Lower lobe of right lung (tissue), 2 donors: ENCODE results near the gene GRIA4. TPM values are rescaled to one million over a fixed set of nuclear protein-coding genes. Genes with fewer than 3 reads are reported as not detected.

Source experiments
- ATAC-seq, 2 donors: fragments of 200-7000 bp; cut with Tn5 transposase; one replicate each; pipeline ENCODE4 v1.9.1; 2020 to 2022; ENCODE audit warnings: mild to moderate bottlenecking in 2 of 2, moderate library complexity in 2 of 2
- DNase-seq: peaks from one replicate; pipeline ENCODE4 v3.0.0-alpha.2; 2020
- H3K27ac ChIP-seq: fragments of 200-600 bp; one replicate; pipeline ENCODE4 v1.8.0; 2022
- H3K27me3 ChIP-seq: fragments of 200-600 bp; one replicate; pipeline ENCODE4 v1.8.0; 2022; ENCODE audit warnings: low read depth
- H3K36me3 ChIP-seq: fragments of 200-600 bp; one replicate; pipeline ENCODE4 v1.8.0; 2022; ENCODE audit warnings: mild to moderate bottlenecking
- H3K4me1 ChIP-seq: fragments of 200-600 bp; one replicate; pipeline ENCODE4 v1.8.0; 2022
- H3K4me3 ChIP-seq: fragments of 200-600 bp; one replicate; pipeline ENCODE4 v1.8.0; 2022; ENCODE audit warnings: mild to moderate bottlenecking
- H3K9me3 ChIP-seq: fragments of 200-600 bp; one replicate; pipeline ENCODE4 v1.8.0; 2022
- intact Hi-C: fragments of 100-400 bp; cut with DNase I; formaldehyde crosslinking; loops from one replicate; pipeline ENCODE4 v1.11.0; 2022
- total RNA-seq: library from RNA; stranded (reverse); fragmentation: NEBNext Ultra II Directional; extraction: Animal tissue kit (Norgen Biotek cat#: 25700); gene quantifications from one replicate; pipeline ENCODE4 v1.2.1, GENCODE V29; 2021
- TF ChIP-seq, protein P1 (sequence below): fragments of 200-600 bp; IDR thresholded peaks from one replicate; pipeline ENCODE4 v1.8.0; 2022; ENCODE audit warnings: antibody characterized with exemption, mild to moderate bottlenecking
- donor health status: DM: no; HTN: yes; CAD: no; lungs with severe emphysema.

GRIA4 gene
- total RNA-seq, 1 donor from 2014 or later, result not detected

DNA sequence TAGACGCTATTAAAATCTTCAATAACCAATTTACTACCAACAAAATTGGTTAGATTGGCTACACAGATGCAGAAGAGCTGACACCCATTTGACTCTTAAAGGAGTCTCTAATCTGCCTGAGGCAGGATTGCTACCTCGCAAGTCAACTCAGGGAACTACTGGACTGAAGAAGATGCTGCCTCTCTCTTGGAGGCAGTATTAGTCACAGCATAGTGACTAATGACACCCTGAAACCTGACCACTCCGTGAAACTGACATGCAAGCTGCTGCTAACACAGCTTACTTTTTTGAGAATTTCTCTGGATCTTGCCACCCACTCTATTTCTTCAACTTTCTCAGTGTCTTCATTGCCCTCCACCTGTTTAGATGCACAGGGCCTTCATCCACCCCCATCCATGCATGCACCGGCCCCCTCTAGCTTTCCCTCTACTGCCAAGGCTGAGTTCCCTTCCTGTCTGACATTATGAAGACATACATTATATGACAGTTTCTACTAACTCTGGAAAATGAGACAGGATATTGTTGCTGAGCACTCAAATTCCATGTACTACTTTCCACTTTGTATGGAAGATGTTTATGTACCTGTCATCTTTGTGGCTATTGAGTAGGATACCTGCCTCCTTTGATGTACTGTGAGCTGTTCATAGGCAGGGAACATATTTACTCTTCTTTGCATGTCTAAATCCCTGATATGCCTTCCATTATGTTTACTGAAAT, 229.0 kb downstream of the GRIA4 start:
- no peaks in the 10 kb centered on the region for H3K4me1 ChIP-seq
- no peak for DNase-seq
- no peaks in the 10 kb centered on the region for H3K36me3 ChIP-seq
- no peaks in the 10 kb centered on the region for H3K27me3 ChIP-seq
- intact Hi-C loops, result no loop called here
- TF ChIP-seq, protein P1, sequence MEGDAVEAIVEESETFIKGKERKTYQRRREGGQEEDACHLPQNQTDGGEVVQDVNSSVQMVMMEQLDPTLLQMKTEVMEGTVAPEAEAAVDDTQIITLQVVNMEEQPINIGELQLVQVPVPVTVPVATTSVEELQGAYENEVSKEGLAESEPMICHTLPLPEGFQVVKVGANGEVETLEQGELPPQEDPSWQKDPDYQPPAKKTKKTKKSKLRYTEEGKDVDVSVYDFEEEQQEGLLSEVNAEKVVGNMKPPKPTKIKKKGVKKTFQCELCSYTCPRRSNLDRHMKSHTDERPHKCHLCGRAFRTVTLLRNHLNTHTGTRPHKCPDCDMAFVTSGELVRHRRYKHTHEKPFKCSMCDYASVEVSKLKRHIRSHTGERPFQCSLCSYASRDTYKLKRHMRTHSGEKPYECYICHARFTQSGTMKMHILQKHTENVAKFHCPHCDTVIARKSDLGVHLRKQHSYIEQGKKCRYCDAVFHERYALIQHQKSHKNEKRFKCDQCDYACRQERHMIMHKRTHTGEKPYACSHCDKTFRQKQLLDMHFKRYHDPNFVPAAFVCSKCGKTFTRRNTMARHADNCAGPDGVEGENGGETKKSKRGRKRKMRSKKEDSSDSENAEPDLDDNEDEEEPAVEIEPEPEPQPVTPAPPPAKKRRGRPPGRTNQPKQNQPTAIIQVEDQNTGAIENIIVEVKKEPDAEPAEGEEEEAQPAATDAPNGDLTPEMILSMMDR, result no peak
- no peak overlapping the region for H3K4me3 ChIP-seq
- ATAC-seq, result no peak
- H3K27ac ChIP-seq, result no peak overlapping the region
- H3K9me3 ChIP-seq, result no peaks in the 10 kb centered on the region

DNA sequence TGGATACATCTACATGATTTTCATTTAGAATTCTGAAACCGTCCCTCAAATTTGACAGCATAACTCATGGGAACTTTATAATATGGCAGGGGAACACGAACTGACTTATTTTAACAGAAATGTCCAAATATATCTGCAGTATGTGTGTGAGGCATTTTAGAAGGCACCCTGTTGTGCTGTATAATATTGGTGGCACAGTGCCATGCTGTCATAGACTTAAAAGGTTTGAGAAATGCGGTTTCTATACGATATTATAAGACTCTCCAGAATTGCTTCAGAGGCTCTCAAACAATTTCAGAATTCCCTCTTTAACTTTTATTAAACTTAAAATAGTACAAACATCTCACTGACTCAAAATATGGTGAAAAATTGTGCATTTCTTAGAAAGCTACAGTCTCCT, 230.5 kb downstream of the GRIA4 start:
- Histone ChIP-seq H3K9me3 (no peaks in the 10 kb centered on the region), H3K27ac (no peak overlapping the region), H3K4me1 (no peaks in the 10 kb centered on the region), H3K27me3 (no peaks in the 10 kb centered on the region), H3K4me3 (no peak overlapping the region), H3K36me3 (no peaks in the 10 kb centered on the region)
- TF ChIP-seq, protein P1, result no peak
- no peak for DNase-seq
- ATAC-seq, result no peak
- intact Hi-C loops, result no loop called here

DNA sequence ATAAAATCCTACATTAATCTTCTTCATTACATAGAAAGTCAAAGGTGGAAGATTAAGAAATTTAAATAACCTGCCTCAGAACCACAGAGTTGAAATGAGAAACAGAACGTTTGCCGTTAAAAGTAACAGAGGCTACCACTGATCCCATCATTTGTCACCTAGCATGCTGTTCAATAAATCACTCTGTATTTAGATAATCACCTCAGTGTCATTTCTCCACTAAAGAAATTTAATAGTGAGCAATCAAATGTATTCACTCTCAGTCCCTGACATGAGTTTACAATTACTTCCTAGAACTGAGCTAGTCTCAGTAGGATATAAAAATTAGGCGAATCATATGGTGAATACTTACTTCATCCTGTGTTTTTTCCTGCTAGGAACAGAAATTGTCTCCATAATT, 242.5 kb downstream of the GRIA4 start:
- H3K4me3 ChIP-seq, result no peak overlapping the region
- intact Hi-C loops, result no loop called here
- TF ChIP-seq, protein P1, result no peak
- H3K27ac ChIP-seq, result no peak overlapping the region
- H3K36me3 ChIP-seq, result no peaks in the 10 kb centered on the region
- ATAC-seq (no peak), DNase-seq (no peak)
- H3K9me3 ChIP-seq, result no peaks in the 10 kb centered on the region
- H3K27me3 ChIP-seq, result no peaks in the 10 kb centered on the region
- no peaks in the 10 kb centered on the region for H3K4me1 ChIP-seq

DNA sequence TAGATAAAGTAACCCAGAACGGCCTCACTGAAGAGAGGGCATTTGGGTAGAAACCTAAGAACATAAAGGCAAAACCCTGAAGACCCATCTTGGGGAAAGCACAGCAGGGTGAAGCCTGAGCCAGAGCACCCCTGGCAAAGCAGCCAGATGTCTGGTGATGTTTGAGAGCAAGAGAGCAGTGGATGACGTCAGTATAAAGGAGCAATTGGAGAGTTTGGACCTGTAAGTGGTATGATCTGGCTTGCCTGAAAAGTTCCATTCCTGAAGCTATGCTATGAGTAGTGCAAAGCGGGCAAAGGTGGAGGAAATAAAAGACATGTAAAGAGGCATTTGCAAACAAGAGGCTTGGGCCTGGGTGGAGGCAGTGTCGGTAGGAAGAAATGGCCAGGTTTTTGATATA, 244.4 kb downstream of the GRIA4 start:
- H3K9me3 ChIP-seq, result no peaks in the 10 kb centered on the region
- no peaks in the 10 kb centered on the region for H3K27me3 ChIP-seq
- H3K4me3 ChIP-seq, result no peak overlapping the region
- H3K27ac ChIP-seq, result no peak overlapping the region
- H3K36me3 ChIP-seq, result no peaks in the 10 kb centered on the region
- DNase-seq, result no peak
- TF ChIP-seq, protein P1, result no peak
- intact Hi-C loops, result no loop called here
- ATAC-seq, result no peak
- no peaks in the 10 kb centered on the region for H3K4me1 ChIP-seq

DNA sequence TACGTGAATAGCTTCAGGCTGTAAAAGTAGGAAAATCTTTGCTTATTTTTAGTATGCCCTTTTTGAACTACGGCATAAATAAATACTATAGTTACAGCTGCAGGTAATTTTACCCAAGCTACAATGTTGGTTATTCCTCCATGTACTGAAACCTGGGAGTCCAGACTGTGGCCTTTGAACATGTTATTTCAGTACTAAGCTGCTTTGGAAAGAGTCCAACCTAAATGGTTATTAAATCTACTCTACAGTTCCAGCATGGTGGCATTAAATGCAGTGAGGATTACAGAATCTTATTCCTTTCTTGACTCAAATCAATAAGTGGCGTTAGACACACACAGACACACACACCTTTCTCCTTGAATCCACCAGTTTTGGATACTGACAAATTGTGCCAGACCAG, 247.1 kb downstream of the GRIA4 start:
- intact Hi-C loops, result no loop called here
- Histone ChIP-seq H3K9me3 (no peaks in the 10 kb centered on the region), H3K27me3 (no peaks in the 10 kb centered on the region), H3K27ac (no peak overlapping the region), H3K4me1 (no peaks in the 10 kb centered on the region), H3K36me3 (no peaks in the 10 kb centered on the region), H3K4me3 (no peak overlapping the region)
- TF ChIP-seq, protein P1, result no peak
- DNase-seq (no peak), ATAC-seq (no peak)
